AG09319 (cell line): ENCODE data around the gene VAV1.

Experiments used
- DNase-seq: peaks from one replicate; pipeline ENCODE4 v3.0.0-alpha.2; 2010; ENCODE audit warnings: low read depth; ENCODE audit errors: extremely low read depth
- TF ChIP-seq, protein P1 (sequence below): IDR thresholded peaks from 2 replicates; pipeline ENCODE4 v1.5.1; 2011; ENCODE audit warnings: low read depth, mild to moderate bottlenecking, inconsistent platforms, low read length, moderate library complexity

The VAV1 gene

GRCh38 chr19:6903446-6903845 is 130.9 kb downstream of the VAV1 start:
- DNase-seq, result no peak
- TF ChIP-seq, protein P1, sequence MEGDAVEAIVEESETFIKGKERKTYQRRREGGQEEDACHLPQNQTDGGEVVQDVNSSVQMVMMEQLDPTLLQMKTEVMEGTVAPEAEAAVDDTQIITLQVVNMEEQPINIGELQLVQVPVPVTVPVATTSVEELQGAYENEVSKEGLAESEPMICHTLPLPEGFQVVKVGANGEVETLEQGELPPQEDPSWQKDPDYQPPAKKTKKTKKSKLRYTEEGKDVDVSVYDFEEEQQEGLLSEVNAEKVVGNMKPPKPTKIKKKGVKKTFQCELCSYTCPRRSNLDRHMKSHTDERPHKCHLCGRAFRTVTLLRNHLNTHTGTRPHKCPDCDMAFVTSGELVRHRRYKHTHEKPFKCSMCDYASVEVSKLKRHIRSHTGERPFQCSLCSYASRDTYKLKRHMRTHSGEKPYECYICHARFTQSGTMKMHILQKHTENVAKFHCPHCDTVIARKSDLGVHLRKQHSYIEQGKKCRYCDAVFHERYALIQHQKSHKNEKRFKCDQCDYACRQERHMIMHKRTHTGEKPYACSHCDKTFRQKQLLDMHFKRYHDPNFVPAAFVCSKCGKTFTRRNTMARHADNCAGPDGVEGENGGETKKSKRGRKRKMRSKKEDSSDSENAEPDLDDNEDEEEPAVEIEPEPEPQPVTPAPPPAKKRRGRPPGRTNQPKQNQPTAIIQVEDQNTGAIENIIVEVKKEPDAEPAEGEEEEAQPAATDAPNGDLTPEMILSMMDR, result no peak

GRCh38 chr19:6906559-6907060 is 134.1 kb downstream of the VAV1 start:
- TF ChIP-seq, protein P1, result no peak
- DNase-seq, result no peak
